ENCODE results near the gene TIRAP. TPM values are rescaled to one million over a fixed set of nuclear protein-coding genes. Genes with fewer than 3 reads are reported as not detected.

TIRAP gene
- total RNA-seq, 1 experiment from 2014 or later, result 4.4 TPM

DNA sequence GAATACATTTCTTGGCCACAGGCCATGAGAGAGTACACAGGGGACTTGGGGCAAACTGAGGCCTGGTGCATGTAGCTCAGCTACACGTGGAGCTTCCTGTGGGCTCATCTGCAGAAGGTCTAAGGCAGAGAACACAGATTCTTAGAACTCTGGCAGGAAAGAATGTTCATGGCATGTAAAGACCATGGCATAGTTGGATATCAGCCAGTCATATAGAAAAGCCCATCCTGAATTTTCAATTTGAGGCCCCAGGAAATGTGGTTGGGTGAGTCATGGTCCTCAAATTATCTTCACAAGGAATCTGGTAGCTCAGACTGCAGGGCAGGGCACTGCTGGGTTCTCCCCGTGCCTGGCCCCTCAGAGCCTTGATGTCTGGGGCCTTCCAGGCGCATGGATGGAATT lies 58.9 kb downstream of the TIRAP start:
- Histone ChIP-seq H4K20me1 (ENCODE audit: insufficient read depth, low read depth, low read length) (no peaks in the 10 kb centered on the region), H3K4me1 (ENCODE audit: low read length) (peaks cover 8% of the 10 kb centered on the region; the same call in 1 of the 2 replicates), H3K4me3 (ENCODE audit: low read length) (no peak overlapping the region), H3K27me3 (ENCODE audit: low read length) (no peaks in the 10 kb centered on the region), H3K4me2 (ENCODE audit: low read depth, low read length, poor library complexity, severe bottlenecking) (no peak overlapping the region), H3K9ac (ENCODE audit: low read length) (no peak overlapping the region), H3K9me2 (replicated peaks; ENCODE audit: insufficient read depth, low read length) (no peaks in the 10 kb centered on the region), H3K36me3 (ENCODE audit: insufficient read depth, low read length) (no peaks in the 10 kb centered on the region), H3K79me2 (ENCODE audit: low read length) (no peaks in the 10 kb centered on the region), H3K27ac (ENCODE audit: low read length) (no peak overlapping the region), H2AFZ (ENCODE audit: low read length) (no peak overlapping the region), H3K9me3 (ENCODE audit: low read length) (no peaks in the 10 kb centered on the region)
- no peak for DNase-seq

- no peaks in the 10 kb centered on the region for H3K9me2 ChIP-seq (replicated peaks; ENCODE audit: insufficient read depth, low read length)
- H3K79me2 ChIP-seq (ENCODE audit: low read length), result no peaks in the 10 kb centered on the region
- DNase-seq, result no peak
- H3K27ac ChIP-seq (ENCODE audit: low read length), result no peak overlapping the region
- H3K27me3 ChIP-seq (ENCODE audit: low read length), result no peaks in the 10 kb centered on the region
- H3K9me3 ChIP-seq (ENCODE audit: low read length), result no peaks in the 10 kb centered on the region
- no peak overlapping the region for H2AFZ ChIP-seq (ENCODE audit: low read length)
- H3K36me3 ChIP-seq (ENCODE audit: insufficient read depth, low read length), result no peaks in the 10 kb centered on the region
- H3K4me2 ChIP-seq (ENCODE audit: low read depth, low read length, poor library complexity, severe bottlenecking), result no peak overlapping the region
- no peak overlapping the region for H3K9ac ChIP-seq (ENCODE audit: low read length)
- H4K20me1 ChIP-seq (ENCODE audit: insufficient read depth, low read depth, low read length), result no peaks in the 10 kb centered on the region
- peaks cover 10% of the 10 kb centered on the region; the same call in 1 of the 2 replicates for H3K4me1 ChIP-seq (ENCODE audit: low read length)
- no peak overlapping the region for H3K4me3 ChIP-seq (ENCODE audit: low read length)
Measured at GRCh38 chr11:126343051-126343450, 60.2 kb downstream of the TIRAP start.

Small RNA genes within 50 kb of the gene (small RNA-seq; reads per million reads assigned to genes)
- gene RN7SL351P, result not detected

Other genes starting within 250 kb of the TIRAP start
- gene CDON, start 220.2 kb upstream of the TIRAP start, total RNA-seq (2014; rRNA removed; shearing (Covaris generic); ENCODE audit: low replicate concordance), result 0.36 and 2.1 TPM in 2 replicates
- gene RPUSD4, start 71.4 kb upstream of the TIRAP start, total RNA-seq (2014; rRNA removed; shearing (Covaris generic); ENCODE audit: low replicate concordance), result 13.0 and 15.5 TPM in 2 replicates
- 3.4 and 14.8 TPM in 2 replicates for gene FAM118B, start 71.3 kb upstream of the TIRAP start, total RNA-seq (2014; rRNA removed; shearing (Covaris generic); ENCODE audit: low replicate concordance)
- gene SRPRA, start 14.2 kb upstream of the TIRAP start, total RNA-seq (2014; rRNA removed; shearing (Covaris generic); ENCODE audit: low replicate concordance), result 41.0 and 58.4 TPM in 2 replicates
- 13.7 and 18.4 TPM in 2 replicates for gene FOXRED1, start 13.9 kb upstream of the TIRAP start, total RNA-seq (2014; rRNA removed; shearing (Covaris generic); ENCODE audit: low replicate concordance)
- gene DCPS, start 21.0 kb downstream of the TIRAP start, total RNA-seq (2014; rRNA removed; shearing (Covaris generic); ENCODE audit: low replicate concordance), result 17.6 and 18.3 TPM in 2 replicates
- 5.8 and 6.6 TPM in 2 replicates for gene ST3GAL4, start 72.6 kb downstream of the TIRAP start, total RNA-seq (2014; rRNA removed; shearing (Covaris generic); ENCODE audit: low replicate concordance)